NCI-H1105 treated with DMSO at 0.1 percent for 48 hours (cell line): ENCODE measurements around the gene TINCR.
A peak's percentile ranks its signal among the peaks of the same experiment; 100 is the strongest.

Experiments
- DNase-seq: peaks from one replicate; lab custom pipeline; 2025; lab: John Stamatoyannopoulos, UW

Gene TINCR

DNA sequence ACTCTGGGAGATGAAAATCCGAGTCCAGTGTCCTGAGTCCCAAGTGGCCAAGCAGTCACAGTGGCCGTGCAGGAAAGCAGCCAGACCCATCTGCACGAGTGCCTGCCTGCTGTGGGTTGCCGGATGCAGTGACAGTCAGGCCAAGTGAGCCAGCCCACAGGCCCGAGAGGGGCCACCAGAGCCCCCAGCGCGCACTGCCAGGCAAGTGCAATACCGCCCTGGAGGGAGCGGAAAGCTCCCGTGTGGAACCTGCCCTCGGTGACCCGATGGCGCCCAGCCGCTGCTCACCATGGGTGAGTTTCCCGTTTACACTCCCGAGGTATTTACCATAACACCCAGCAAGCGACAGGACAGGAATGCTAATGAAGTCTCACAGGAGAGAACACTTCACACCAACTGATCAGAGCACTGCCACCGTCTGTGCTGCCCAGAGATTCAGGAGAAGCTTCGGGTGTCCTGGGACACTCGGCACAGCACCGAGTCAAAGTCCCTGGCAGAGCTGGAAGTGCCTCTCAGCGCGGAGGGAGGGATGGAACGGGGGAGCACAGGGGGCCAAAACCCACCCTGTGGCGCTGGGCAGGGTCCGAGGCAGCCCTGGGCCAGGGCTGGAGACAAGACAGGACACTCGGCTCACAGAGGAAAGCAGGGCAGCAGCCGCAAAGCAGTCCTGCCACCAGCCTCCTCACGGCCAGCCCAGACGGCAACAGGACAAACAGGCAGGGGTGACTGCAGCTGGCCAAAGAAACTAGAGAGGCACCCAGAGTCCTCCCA, 21.3 kb upstream of the TINCR start:
- no peak for DNase-seq

DNA sequence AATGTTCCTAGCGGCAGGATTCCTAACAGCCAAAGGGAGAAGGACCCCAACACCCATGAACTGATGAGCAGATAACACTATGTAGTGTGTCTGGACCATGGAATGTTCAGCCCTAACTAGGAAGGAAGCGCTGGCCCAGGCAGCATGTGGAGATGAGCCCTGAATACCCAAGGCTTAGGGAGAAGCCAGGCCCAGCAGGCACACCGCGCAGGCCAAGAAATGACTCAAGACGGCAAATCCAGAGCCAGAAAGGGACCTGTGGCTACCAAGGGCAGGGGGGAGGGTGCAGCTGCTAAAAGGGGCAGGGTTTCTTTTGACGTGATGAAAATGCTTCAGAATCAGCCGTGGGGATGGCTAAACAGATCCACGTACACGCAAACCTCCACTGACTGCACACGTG, 20.7 kb upstream of the TINCR start:
- DNase-seq, result no peak

DNA sequence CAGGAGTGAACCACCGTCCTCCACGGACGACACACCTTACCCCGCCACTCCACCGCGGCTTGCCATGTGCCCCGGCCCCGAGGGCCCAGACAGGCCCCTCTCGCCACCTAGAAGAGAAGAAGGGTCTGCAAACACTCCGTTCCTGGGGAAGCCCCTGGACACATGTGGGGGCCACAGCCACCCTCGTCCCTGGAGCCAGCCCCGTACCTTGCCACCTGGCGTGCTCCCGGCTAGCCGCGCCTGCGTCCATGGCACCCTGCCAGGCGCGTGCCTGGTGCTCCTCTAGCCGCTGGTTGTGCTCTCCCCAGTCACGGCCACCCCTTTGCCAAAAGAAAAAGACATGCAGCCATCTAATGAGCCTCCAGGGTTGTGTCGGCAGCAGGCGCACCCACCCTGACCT, 19.9 kb upstream of the TINCR start:
- peak; percentile 58 for DNase-seq

DNA sequence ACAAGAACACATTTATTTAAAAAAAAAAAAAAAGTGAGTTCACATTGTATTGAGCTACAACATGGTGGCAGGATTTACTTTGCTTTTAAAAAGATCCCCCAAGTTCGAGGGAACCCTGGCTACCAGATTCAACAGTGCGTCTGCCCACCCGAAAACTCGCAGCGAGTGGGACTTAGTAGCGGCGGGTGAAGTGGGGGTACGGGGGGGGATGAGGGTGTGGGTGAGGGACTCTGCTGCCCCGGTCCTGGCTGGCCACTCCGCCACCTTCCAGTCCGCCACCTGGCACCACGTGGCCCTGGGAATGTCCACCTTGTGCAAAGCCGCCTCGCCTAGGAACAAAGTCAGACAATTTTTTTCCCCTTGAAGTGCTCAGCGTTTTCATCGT, 19.3 kb upstream of the TINCR start:
- no peak for DNase-seq

DNA sequence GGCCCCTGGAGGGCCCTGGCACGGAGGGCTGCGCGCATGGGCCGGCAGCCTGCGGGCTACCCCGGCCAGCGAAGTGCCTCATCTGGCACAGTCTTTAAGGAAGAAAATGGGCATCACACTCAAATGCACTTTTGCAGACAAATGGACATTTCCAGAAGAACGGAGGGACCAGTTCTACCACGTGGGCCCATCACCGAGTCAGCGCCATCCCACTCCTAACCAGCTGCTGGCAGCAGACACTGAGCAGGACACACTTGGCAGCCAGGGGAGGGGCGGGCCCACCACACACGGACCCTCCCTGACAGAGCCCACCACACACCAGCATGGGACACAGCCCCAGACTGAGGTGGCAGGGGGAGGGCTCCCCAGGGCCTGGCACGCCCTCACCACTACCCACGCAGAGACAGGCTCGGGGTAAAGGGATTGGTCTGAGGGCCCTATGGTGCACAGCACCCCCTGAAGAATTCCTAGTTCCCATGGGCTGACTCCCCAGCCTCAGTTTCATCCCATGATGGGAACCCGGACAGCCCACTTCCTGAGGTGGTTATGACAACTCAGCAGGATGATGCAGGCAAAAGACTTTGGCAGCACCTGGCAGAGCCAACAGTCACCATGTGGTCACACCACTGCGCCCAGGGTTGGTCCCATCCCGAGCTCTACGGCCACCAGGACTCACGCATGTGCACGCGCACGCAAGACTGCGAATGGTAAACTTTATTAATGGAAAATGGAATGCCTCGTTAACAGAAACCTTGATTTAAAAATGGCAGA, 18.7 kb upstream of the TINCR start:
- no peak for DNase-seq

- peak; percentile 7 for DNase-seq
Measured at GRCh38 chr19:5585461-5586299, 17.9 kb upstream of the TINCR start.

GRCh38 chr19:5580161-5580571, 12.4 kb upstream of the TINCR start:
- no peak for DNase-seq

GRCh38 chr19:5579697-5580096, 11.9 kb upstream of the TINCR start:
- no peak for DNase-seq

GRCh38 chr19:5579286-5579685, 11.5 kb upstream of the TINCR start:
- DNase-seq, result no peak

- DNase-seq, result peak; percentile 64
Measured at GRCh38 chr19:5578097-5578846, 10.5 kb upstream of the TINCR start.

- no peak for DNase-seq
Measured at GRCh38 chr19:5575590-5575989, 7.8 kb upstream of the TINCR start.

DNA sequence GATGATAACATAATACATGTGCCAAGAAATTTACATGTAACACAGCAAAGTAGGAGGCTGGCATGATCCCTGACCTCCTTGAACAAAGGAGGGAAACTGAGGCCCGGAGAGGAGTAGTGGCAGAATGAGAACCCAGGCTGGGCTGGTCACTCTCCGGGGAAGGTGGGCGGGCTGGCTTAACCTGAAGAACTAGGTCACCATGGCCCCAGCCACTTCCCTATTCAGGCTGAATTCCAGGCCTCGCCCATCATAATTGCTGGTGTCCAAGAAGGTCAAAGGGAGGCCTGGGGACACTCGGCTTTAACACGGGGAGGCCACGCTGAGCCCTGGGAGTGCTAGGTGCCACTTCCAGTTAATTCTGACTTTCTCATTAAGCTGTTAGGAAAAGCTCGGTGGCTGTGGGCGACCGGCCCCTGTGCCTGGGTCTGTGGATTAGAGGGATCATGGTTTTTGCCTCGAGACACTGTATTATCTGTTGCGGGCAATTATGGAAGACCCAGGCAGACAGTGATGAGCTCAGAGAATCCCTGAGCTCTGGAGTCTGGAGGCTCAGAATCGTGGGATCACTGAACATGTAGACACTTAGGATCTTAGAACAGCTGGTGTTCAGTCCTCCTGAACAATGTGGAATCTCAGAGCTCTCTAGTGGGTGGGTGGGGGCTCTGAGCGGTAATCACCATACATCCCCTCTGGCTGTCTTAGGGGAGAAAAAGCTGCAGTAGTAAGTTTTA, 5.0 kb upstream of the TINCR start:
- no peak for DNase-seq

- no peak for DNase-seq
Measured at GRCh38 chr19:5571777-5572176, 4.0 kb upstream of the TINCR start.

- DNase-seq, result no peak
Measured at GRCh38 chr19:5567970-5568407, 236 bp upstream of the TINCR start.

DNA sequence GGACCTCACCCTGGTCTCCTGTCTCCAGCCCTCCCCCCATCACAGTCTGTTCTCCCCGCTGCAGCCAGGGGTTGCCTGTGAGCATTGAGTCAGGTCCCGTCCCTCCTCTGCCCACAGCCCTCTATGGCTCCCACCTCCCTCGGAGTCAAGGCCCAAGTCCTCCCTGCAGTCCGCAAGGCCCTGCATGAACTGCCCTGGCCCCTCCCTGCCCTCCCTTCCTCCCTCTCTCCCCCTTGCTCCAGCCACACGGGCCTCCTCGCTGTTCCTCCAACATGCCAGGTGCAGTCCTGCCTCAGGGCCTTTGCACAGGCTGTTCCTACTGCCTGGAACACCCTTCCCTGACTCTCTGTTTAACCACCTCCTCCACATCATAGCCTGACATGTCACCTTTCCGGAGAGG, 2.8 kb downstream of the TINCR start:
- no peak for DNase-seq

GRCh38 chr19:5563935-5564612, 3.7 kb downstream of the TINCR start:
- DNase-seq, result no peak

DNA sequence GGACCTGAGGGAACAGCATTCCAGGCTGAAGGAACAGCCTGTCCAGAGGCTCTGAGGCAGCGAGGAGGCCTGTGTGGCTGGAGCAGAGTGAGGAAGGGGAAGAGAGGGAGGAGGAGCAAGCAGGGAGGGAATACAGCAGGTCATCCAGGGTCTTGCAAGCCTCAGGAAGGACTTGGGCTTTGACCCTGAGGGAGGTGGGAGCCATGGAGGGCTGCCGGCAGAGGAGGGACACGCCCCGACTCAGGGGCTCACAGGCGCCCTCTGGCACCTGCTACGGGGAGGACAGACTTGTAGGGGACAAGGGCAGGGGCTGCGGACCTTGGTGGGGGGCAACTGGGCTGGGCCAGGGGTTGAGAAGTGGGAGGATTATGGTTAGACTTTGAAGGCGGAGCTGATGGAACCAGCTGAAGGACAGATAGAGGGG, 4.7 kb downstream of the TINCR start:
- DNase-seq, result no peak

- no peak for DNase-seq
Measured at GRCh38 chr19:5562280-5562679, 5.5 kb downstream of the TINCR start.

- DNase-seq, result no peak
Measured at GRCh38 chr19:5561559-5561958, 6.2 kb downstream of the TINCR start.

- DNase-seq, result no peak
Measured at GRCh38 chr19:5560156-5560555, 7.6 kb downstream of the TINCR start.

- DNase-seq, result no peak
Measured at GRCh38 chr19:5559804-5560133, 8.0 kb downstream of the TINCR start.
